ENCODE data around the gene SDS.
A peak's percentile ranks its signal among the peaks of the same experiment; 100 is the strongest.

The SDS gene

GRCh38 chr12:113439606-113440030, 35.9 kb upstream of the SDS start:
- no peak overlapping the region for H3K4me3 ChIP-seq (ENCODE audit: low read depth, low read length)
- TF ChIP-seq, protein P1, sequence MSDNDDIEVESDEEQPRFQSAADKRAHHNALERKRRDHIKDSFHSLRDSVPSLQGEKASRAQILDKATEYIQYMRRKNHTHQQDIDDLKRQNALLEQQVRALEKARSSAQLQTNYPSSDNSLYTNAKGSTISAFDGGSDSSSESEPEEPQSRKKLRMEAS (IDR thresholded peaks at IDR 0.05; ENCODE audit: low read depth, low read length) = no peak
- no peak for TF ChIP-seq MYC (IDR thresholded peaks at IDR 0.05; ENCODE audit: low read depth, low read length)
- TF ChIP-seq, protein P2, sequence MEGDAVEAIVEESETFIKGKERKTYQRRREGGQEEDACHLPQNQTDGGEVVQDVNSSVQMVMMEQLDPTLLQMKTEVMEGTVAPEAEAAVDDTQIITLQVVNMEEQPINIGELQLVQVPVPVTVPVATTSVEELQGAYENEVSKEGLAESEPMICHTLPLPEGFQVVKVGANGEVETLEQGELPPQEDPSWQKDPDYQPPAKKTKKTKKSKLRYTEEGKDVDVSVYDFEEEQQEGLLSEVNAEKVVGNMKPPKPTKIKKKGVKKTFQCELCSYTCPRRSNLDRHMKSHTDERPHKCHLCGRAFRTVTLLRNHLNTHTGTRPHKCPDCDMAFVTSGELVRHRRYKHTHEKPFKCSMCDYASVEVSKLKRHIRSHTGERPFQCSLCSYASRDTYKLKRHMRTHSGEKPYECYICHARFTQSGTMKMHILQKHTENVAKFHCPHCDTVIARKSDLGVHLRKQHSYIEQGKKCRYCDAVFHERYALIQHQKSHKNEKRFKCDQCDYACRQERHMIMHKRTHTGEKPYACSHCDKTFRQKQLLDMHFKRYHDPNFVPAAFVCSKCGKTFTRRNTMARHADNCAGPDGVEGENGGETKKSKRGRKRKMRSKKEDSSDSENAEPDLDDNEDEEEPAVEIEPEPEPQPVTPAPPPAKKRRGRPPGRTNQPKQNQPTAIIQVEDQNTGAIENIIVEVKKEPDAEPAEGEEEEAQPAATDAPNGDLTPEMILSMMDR (IDR thresholded peaks at IDR 0.05; ENCODE audit: low read depth, low read length) = peak; percentile 93
- DNase-seq (ENCODE audit: low read depth) = peak; percentile 54

- no peak for TF ChIP-seq MYC (IDR thresholded peaks at IDR 0.05; ENCODE audit: low read depth, low read length)
- TF ChIP-seq, protein P1 (IDR thresholded peaks at IDR 0.05; ENCODE audit: low read depth, low read length) = no peak
- DNase-seq (ENCODE audit: low read depth) = no peak
- H3K4me3 ChIP-seq (ENCODE audit: low read depth, low read length) = no peak overlapping the region
Observed at GRCh38 chr12:113439301-113439597, 35.6 kb upstream of the SDS start.

GRCh38 chr12:113438523-113439300, 35.0 kb upstream of the SDS start:
- TF ChIP-seq, protein P1 (IDR thresholded peaks at IDR 0.05; ENCODE audit: low read depth, low read length) = no peak
- TF ChIP-seq, protein P2 (IDR thresholded peaks at IDR 0.05; ENCODE audit: low read depth, low read length) = no peak
- TF ChIP-seq MYC (IDR thresholded peaks at IDR 0.05; ENCODE audit: low read depth, low read length) = no peak
- H3K4me3 ChIP-seq (ENCODE audit: low read depth, low read length) = no peak overlapping the region
- DNase-seq (ENCODE audit: low read depth) = no peak

DNA sequence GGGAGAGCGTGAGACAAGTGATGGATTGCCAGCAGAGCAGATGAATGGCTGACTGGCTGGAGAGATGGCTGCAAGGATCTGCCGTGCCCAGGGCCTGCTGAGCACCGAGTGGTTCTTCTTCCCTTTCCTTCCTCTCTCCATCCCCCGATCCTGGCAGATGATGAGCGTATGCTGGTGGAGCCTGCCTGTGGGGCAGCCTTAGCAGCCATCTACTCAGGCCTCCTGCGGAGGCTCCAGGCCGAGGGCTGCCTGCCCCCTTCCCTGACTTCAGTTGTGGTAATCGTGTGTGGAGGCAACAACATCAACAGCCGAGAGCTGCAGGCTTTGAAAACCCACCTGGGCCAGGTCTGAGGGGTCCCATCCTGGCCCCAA, 34.0 kb upstream of the SDS start:
- TF ChIP-seq POLR2A (IDR thresholded peaks at IDR 0.05; ENCODE audit: extremely low read depth, insufficient read length) (no peak), MYC (IDR thresholded peaks at IDR 0.05; ENCODE audit: low read depth, low read length) (no peak)
- TF ChIP-seq, protein P2 (IDR thresholded peaks at IDR 0.05; ENCODE audit: low read depth, low read length) = no peak
- DNase-seq (ENCODE audit: low read depth) = no peak
- H3K4me3 ChIP-seq (ENCODE audit: low read depth, low read length) = no peak overlapping the region

DNA sequence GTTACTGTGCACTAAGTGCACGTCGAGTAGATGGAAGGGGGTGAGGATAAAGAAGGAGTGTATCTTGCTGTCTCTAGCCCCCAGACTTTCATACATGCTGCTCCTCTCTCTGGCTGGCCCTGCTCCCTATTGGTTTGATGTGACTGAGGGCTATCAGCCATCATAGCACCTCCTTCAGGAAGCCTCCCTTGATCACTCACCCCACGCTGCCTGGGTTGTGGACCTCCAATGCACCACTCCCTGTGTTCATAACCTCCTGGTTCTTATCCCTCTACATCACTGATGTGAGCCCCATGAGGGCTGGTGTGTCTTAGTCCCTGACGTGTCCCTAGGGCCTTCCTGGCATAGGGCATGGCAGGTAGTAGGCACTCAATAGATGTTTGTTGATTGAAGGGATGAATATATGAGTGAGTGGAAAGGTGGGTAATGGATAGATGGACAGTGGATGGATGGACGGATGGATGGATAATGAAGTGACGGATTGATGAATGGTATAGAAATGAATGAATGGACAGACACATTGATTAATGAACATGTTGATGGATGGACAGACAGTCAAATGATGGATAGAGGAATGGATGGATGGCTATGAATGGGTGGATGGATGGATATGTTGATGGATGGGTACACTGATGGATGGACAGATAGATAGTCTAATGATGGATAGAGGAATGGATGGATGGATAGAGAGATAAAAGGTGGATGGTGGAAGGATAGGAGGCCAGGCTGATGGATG, 33.5 kb upstream of the SDS start:
- no peak for DNase-seq (ENCODE audit: low read depth)
- H3K4me3 ChIP-seq (ENCODE audit: low read depth, low read length) = no peak overlapping the region
- no peak for TF ChIP-seq POLR2A (IDR thresholded peaks at IDR 0.05; ENCODE audit: extremely low read depth, insufficient read length)
- no peak for TF ChIP-seq MYC (IDR thresholded peaks at IDR 0.05; ENCODE audit: low read depth, low read length)
- TF ChIP-seq, protein P1 (IDR thresholded peaks at IDR 0.05; ENCODE audit: low read depth, low read length) = no peak
- TF ChIP-seq, protein P2 (IDR thresholded peaks at IDR 0.05; ENCODE audit: low read depth, low read length) = no peak

- DNase-seq (ENCODE audit: low read depth) = no peak
- no peak overlapping the region for H3K4me3 ChIP-seq (ENCODE audit: low read depth, low read length)
- TF ChIP-seq, protein P1 (IDR thresholded peaks at IDR 0.05; ENCODE audit: low read depth, low read length) = no peak
- no peak for TF ChIP-seq POLR2A (IDR thresholded peaks at IDR 0.05; ENCODE audit: extremely low read depth, insufficient read length)
- TF ChIP-seq, protein P2 (IDR thresholded peaks at IDR 0.05; ENCODE audit: low read depth, low read length) = no peak
- no peak for TF ChIP-seq MYC (IDR thresholded peaks at IDR 0.05; ENCODE audit: low read depth, low read length)
Observed at GRCh38 chr12:113436586-113436985, 32.9 kb upstream of the SDS start.

Measured in NB4 (cell line).